ENCODE data around the gene LEFTY2.

GRCh38 chr1:225933072-225933471 is 7.9 kb downstream of the LEFTY2 start:
- TF ChIP-seq, protein P1, sequence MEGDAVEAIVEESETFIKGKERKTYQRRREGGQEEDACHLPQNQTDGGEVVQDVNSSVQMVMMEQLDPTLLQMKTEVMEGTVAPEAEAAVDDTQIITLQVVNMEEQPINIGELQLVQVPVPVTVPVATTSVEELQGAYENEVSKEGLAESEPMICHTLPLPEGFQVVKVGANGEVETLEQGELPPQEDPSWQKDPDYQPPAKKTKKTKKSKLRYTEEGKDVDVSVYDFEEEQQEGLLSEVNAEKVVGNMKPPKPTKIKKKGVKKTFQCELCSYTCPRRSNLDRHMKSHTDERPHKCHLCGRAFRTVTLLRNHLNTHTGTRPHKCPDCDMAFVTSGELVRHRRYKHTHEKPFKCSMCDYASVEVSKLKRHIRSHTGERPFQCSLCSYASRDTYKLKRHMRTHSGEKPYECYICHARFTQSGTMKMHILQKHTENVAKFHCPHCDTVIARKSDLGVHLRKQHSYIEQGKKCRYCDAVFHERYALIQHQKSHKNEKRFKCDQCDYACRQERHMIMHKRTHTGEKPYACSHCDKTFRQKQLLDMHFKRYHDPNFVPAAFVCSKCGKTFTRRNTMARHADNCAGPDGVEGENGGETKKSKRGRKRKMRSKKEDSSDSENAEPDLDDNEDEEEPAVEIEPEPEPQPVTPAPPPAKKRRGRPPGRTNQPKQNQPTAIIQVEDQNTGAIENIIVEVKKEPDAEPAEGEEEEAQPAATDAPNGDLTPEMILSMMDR (IDR thresholded peaks at IDR 0.05; ENCODE audit: low read length), result no peak
- TF ChIP-seq EZH2phosphoT487 (IDR thresholded peaks at IDR 0.05; ENCODE audit: low read length), result no peak

Data from MM.1S (cell line).